ENCODE measurements around the gene MYPN.

The MYPN gene

GRCh38 chr10:68095153-68095552, 14.1 kb upstream of the MYPN start:
- DNase-seq (ENCODE audit: low spot score), result no peak

DNA sequence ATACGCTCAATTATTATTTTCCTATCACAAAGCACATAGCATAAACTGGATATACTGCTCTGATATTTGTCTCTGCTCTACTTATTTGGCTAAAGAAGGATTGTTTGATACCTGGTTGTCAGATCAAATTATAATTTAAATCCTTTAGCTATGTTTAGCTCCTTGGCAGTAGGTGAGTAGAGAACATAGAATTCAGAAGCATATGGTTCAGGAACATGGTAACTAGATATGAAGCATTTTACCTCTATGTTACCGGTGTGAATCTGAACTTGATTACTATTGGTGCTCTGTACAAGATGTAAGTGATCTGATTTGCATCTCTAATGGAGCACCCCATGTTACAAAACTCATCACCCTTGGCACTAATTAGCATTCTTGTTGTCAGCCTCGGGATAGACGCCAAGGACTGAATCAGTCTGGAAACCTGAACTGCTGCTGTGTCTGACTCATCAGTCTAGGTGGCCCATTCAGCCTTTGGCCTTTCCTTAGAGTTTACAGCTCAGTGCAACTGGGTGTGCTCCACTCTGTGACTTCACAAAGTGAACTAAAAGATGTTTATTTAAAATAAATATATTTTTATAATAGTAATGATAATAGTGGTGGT, 12.3 kb upstream of the MYPN start:
- DNase-seq (ENCODE audit: low spot score), result peak; percentile 75

DNA sequence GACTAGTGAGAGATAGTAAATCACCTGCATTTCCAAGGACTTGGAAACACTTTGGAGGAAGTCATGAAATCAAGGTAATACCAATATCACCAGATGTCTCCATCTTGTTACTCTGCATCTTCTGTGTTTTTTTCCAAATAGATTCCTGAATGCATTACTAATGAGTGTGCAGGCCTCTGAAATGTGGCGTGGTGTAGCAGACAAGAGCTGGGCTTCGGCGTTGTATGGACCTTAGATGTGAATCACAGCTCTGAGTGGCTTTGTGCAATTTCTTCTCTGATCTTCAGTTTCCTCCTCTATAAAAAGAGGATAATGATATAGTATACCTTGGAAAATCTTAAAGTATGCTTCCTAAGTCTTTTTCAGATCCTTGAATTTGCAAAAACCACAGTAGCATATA, 9.6 kb upstream of the MYPN start:
- no peak for DNase-seq (ENCODE audit: low spot score)

GRCh38 chr10:68101066-68101465, 8.2 kb upstream of the MYPN start:
- no peak for DNase-seq (ENCODE audit: low spot score)

- DNase-seq (ENCODE audit: low spot score), result no peak
Observed at GRCh38 chr10:68103261-68103878, 5.9 kb upstream of the MYPN start.

GRCh38 chr10:68103901-68104300, 5.4 kb upstream of the MYPN start:
- no peak for DNase-seq (ENCODE audit: low spot score)

GRCh38 chr10:68105820-68106219, 3.5 kb upstream of the MYPN start:
- DNase-seq (ENCODE audit: low spot score), result no peak

- no peak for DNase-seq (ENCODE audit: low spot score)
Observed at GRCh38 chr10:68106656-68107055, 2.6 kb upstream of the MYPN start.

GRCh38 chr10:68107651-68108050, 1.6 kb upstream of the MYPN start:
- no peak for DNase-seq (ENCODE audit: low spot score)

GRCh38 chr10:68108051-68108450, 1.2 kb upstream of the MYPN start:
- DNase-seq (ENCODE audit: low spot score), result no peak

DNA sequence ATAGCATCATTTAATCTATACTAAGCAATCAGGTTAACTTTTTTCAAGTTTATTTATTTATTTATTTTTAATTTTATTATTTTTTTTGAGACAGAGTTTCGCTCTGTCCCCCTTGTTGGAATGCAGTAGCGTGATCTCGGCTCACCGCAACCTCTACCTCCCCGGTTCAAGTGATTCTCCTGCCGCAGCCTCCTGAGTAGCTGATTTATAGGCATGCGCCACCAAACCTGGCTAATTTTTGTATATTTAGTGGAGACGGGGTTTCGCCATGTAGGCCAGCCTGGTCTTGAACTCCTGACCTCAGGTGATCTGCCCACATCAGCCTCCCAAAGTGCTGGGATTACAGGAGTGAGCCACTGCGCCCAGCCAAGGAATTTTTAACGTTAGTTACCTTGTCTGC, 635 bp upstream of the MYPN start:
- DNase-seq (ENCODE audit: low spot score), result no peak

DNA sequence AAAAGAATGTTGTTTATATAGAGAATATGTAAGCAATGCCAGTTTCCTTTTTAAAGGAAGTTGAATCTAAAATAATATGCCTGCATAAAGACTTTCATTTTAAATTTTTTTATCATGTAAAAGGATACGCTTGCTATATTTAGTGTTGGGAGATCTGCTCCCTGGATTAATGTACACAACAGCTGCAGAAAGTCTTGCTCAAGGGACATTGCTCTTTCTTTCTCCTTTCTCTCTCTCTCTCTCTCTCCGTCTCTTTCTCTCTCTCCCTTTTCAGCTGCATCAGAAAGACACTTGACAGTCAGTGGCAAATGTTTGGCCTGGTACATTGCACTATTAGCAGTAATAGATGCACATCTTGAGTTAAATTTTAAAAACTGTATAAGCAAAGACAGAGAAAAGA, 739 bp downstream of the MYPN start:
- DNase-seq (ENCODE audit: low spot score), result no peak

DNA sequence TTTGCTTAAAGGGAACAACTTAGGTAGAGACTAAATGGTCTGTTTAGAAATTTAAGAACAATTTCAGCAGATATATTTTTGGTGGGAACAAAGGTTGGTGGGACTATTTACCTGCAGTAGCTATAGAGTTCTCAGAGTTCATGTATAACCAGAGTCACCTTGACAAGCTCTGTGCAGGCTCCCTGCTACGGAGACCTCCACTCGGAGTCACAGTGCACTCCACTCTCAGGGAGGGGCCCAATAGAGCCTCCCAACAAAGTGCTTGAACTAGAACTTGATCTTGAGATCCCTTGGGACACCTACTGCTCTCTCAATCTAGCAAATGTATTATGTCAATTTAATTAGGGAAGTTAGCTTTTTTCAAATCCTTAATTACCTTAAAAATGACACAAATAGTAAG, 2.3 kb downstream of the MYPN start:
- DNase-seq (ENCODE audit: low spot score), result no peak

DNA sequence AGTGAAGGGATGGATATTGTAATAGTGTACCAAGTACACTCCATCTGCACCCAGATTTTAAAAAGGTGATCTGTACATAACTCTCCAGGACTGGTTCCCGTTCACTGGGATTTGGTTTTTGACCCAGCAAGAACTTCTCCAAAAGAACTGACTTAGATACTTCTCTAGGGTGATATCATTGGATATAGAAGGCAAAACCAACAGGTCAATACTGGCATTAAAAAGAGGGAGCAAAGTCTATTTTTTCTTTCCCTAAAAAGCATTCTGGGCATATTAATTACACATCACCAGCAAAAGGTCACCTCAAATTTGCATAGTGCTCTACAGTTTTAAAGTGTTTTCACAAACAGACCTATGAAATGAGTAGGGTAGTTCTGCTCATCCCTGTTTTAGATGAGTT, 3.5 kb downstream of the MYPN start:
- DNase-seq (ENCODE audit: low spot score), result no peak

DNA sequence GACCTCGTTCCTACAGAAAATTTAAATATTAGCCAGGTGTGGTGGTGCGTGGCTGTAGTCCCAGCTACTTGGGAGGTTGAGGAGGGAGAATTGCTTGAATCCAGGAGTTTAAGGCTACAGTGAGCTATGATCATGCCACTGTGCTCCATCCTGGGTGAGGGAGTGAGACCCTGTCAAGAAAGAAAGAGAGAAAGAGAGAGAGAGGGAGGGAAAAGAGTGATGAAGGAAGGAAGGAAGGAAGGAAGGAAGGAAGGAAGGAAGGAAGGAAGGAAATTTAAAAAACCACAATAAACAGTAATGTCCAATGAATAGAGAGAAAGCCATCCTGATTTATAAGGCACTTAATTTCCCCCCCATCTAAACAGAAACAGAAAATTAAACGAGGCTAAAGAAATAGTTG, 9.4 kb downstream of the MYPN start:
- DNase-seq (ENCODE audit: low spot score), result no peak

GRCh38 chr10:68121020-68121743, 11.9 kb downstream of the MYPN start:
- no peak for DNase-seq (ENCODE audit: low spot score)

GRCh38 chr10:68121852-68122251, 12.6 kb downstream of the MYPN start:
- DNase-seq (ENCODE audit: low spot score), result no peak

DNA sequence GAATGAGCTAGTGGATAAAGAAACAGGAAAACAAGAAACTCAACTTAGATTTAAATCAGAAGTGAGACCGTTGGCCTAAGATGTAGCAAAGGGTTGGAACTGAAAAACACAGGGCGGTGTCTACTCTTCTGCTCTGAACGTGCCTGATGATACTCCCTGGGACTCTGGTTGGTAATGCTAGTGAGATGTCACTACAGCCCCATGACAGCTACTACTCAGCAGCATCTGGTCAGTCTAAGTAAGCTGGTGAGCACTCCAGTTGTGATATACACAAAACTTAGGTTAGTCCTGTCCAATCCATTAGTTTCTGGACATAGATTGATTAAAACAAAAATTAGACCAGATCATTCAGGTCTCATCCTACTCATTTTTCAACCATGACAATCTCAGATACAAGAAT, 15.4 kb downstream of the MYPN start:
- DNase-seq (ENCODE audit: low spot score), result no peak

DNA sequence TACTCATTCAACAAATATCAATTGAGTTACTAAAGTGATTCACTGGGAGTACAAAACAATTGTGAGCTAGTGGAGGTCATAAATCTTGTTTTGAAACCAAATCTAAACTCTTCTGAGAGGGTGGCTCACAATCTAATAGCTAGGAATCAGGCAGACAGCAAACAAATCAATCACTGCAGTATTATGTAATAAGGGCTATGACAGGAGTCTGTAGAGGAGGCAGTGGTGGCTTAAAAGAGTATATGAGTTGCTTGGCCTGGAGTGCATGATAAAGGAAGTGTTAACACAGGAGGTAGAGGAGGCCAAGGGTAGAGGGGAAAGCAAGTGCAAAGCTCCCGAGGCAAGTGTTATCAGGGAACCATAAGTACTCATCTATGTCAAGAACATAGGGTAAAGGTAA, 16.5 kb downstream of the MYPN start:
- DNase-seq (ENCODE audit: low spot score), result no peak

- DNase-seq (ENCODE audit: low spot score), result no peak
Observed at GRCh38 chr10:68128015-68128414, 18.7 kb downstream of the MYPN start.

- DNase-seq (ENCODE audit: low spot score), result no peak
Observed at GRCh38 chr10:68132391-68132790, 23.1 kb downstream of the MYPN start.

- no peak for DNase-seq (ENCODE audit: low spot score)
Observed at GRCh38 chr10:68133523-68133922, 24.2 kb downstream of the MYPN start.

GRCh38 chr10:68135362-68135761, 26.1 kb downstream of the MYPN start:
- DNase-seq (ENCODE audit: low spot score), result no peak
